Prostate gland (tissue), 2 donors: Measurements from ENCODE around the gene GPATCH2. TPM values are rescaled to one million over a fixed set of nuclear protein-coding genes. Genes with fewer than 3 reads are reported as not detected.

ENCODE experiments used
- DNase-seq: peaks from one replicate; pipeline ENCODE4 v3.0.0-alpha.2; 2019; ENCODE audit warnings: low spot score
- H3K27ac ChIP-seq, 2 donors: fragments of 200-600 bp; sonication (generic); 2 replicates each; pipeline ENCODE4 v1.5.1; 2017 to 2019
- H3K27me3 ChIP-seq: fragments of 200-600 bp; sonication (generic); replicated peaks from 2 replicates; pipeline ENCODE4 v1.5.1; 2019; ENCODE audit not compliant: insufficient read depth
- H3K36me3 ChIP-seq, 2 donors: fragments of 200-600 bp; sonication (generic); 1 replicate in 1 of 2; 2 replicates in 1 of 2; pipeline versions ENCODE4 v1.5.1 to v1.8.1; 2017 to 2019
- H3K4me1 ChIP-seq: fragments of 200-600 bp; sonication (generic); replicated peaks from 2 replicates; pipeline ENCODE4 v1.5.1; 2019
- H3K4me3 ChIP-seq, 2 donors: fragments of 200-600 bp; sonication (generic); 2 replicates each; pipeline ENCODE4 v1.5.1; 2017 to 2019
- H3K9me3 ChIP-seq: fragments of 200-600 bp; sonication (generic); 2 replicates; pipeline ENCODE4 v1.5.1; 2017
- POLR2A ChIP-seq: fragments of 450-650 bp; IDR thresholded peaks from one replicate; pipeline ENCODE4 v1.6.1; 2016; ENCODE audit warnings: antibody characterized with exemption, mild to moderate bottlenecking
- POLR2AphosphoS5 ChIP-seq: sonication (generic); formaldehyde crosslinking; IDR thresholded peaks from one replicate; pipeline ENCODE4 v1.6.1; 2017; ENCODE audit warnings: antibody characterized with exemption
- WGBS: methylation state at CpG from one replicate; pipeline ENCODE4 v1.1.5; 2018; 5-methylcytosine and 5-hydroxymethylcytosine counted together
- intact Hi-C: fragments of 100-400 bp; cut with DNase I; formaldehyde crosslinking; loops from one replicate; pipeline ENCODE4 v1.14.2; 2022
- total RNA-seq, 2 donors: library from RNA; depleted of rRNA; stranded (reverse); fragments of >200 nt; gene quantifications; one replicate each; pipeline ENCODE4 v1.1.0, GENCODE V29; 2016
- TF ChIP-seq, protein P1 (sequence below), 4 experiments: fragments of 200-600 bp in 2 of 4; fragments of 450-650 bp in 2 of 4; sonication (generic) in 2 of 4; IDR thresholded peaks; 1 replicate in 3 of 4; 2 replicates in 1 of 4; pipeline ENCODE4 v1.5.1; 2016 to 2019; ENCODE audit warnings: antibody characterized with exemption in 4 of 4, mild to moderate bottlenecking in 2 of 4, moderate library complexity in 2 of 4

The GPATCH2 gene
- total RNA-seq, 2 donors from 2014 or later, result 15.1 to 16.8 TPM

DNA sequence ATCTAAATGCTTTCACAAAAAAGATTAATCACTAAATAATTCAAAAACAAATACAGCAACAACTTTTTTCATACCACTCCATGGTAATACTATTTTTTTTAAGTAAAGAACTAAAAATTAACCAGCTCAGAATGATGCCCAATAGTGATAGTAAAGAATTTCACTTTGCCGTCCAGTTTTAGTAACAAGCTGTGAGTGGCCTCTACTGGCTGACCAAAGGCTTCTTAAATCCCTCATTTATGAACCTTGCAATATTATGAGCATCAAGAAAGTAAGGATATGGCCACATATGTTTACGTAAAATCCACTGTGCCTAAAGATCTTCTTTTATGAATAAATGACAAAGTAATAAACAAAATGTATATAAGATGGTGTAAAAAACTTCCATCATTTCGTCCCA lies 108.6 kb downstream of the GPATCH2 start:
- intact Hi-C loops, result no loop called here
- TF ChIP-seq POLR2AphosphoS5 (no peak), POLR2A (no peak)
- TF ChIP-seq, protein P1, sequence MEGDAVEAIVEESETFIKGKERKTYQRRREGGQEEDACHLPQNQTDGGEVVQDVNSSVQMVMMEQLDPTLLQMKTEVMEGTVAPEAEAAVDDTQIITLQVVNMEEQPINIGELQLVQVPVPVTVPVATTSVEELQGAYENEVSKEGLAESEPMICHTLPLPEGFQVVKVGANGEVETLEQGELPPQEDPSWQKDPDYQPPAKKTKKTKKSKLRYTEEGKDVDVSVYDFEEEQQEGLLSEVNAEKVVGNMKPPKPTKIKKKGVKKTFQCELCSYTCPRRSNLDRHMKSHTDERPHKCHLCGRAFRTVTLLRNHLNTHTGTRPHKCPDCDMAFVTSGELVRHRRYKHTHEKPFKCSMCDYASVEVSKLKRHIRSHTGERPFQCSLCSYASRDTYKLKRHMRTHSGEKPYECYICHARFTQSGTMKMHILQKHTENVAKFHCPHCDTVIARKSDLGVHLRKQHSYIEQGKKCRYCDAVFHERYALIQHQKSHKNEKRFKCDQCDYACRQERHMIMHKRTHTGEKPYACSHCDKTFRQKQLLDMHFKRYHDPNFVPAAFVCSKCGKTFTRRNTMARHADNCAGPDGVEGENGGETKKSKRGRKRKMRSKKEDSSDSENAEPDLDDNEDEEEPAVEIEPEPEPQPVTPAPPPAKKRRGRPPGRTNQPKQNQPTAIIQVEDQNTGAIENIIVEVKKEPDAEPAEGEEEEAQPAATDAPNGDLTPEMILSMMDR (IDR thresholded peaks at IDR 0.05), result no peak
- H3K9me3 ChIP-seq, result no peaks in the 10 kb centered on the region

DNA sequence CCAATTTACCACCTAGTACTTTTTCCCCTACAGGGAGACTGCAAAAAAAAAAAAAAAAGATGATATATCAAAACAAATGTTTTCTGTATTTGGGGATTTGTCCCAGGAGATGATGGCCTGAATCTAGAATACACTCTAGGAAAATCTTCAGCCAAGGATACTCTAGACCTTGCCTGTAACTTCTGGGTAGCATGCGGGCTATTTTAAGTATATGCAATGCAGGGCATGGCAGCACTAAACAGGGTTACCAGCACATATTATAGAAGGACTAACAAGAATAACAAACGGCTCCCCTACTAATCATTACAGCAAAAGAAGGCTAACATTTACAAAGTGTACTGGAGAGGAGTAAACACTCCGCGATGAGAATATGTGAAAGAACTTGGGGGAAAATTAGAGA lies 109.6 kb downstream of the GPATCH2 start:
- no peak for TF ChIP-seq POLR2AphosphoS5
- TF ChIP-seq POLR2A, result no peak
- TF ChIP-seq, protein P1 (IDR thresholded peaks at IDR 0.05), result no peak
- Histone ChIP-seq H3K4me3 (no peak overlapping the region), H3K36me3 (no peaks in the 10 kb centered on the region), H3K27me3 (no peaks in the 10 kb centered on the region), H3K27ac (no peak overlapping the region), H3K4me1 (no peaks in the 10 kb centered on the region), H3K9me3 (no peaks in the 10 kb centered on the region)
- intact Hi-C loops, result no loop called here
- DNase-seq, result no peak
- WGBS, result 55% methylated on average over 4 of the region's 4 CpGs

More for the DNA sequence above, 108.6 kb downstream of the GPATCH2 start:
- no peak overlapping the region for H3K4me3 ChIP-seq
- no peaks in the 10 kb centered on the region for H3K4me1 ChIP-seq
- 88% methylated on average over 3 of the region's 3 CpGs for WGBS
- DNase-seq, result no peak
- H3K36me3 ChIP-seq, result no peaks in the 10 kb centered on the region
- H3K27ac ChIP-seq, result no peak overlapping the region
- H3K27me3 ChIP-seq, result no peaks in the 10 kb centered on the region

DNA sequence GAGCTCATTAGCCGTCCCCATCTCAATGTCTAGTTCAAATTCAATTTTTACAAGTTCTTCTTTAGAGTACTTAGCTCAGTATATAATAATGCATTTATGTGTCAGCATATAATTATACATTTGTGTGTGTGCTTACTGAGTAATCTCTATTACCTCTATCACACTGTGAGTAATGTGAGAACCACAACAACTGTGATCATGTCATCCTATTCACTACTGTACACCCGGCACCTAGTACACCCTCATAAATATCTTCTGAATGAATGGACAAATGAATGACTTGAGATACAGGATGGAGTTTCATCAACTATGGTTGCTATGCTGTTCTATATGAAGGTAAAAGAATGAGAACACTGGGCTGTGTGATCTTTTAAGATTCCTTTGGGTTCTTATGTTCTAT lies 124.0 kb downstream of the GPATCH2 start:
- no peak for DNase-seq
- Histone ChIP-seq H3K4me3 (no peak overlapping the region), H3K27ac (no peak overlapping the region), H3K27me3 (no peaks in the 10 kb centered on the region), H3K9me3 (no peaks in the 10 kb centered on the region), H3K4me1 (no peaks in the 10 kb centered on the region), H3K36me3 (no peaks in the 10 kb centered on the region)
- 86% methylated on average over 2 of the region's 2 CpGs for WGBS
- TF ChIP-seq POLR2A (no peak), POLR2AphosphoS5 (no peak)
- TF ChIP-seq, protein P1 (IDR thresholded peaks at IDR 0.05), result no peak
- intact Hi-C loops, result no loop called here

DNA sequence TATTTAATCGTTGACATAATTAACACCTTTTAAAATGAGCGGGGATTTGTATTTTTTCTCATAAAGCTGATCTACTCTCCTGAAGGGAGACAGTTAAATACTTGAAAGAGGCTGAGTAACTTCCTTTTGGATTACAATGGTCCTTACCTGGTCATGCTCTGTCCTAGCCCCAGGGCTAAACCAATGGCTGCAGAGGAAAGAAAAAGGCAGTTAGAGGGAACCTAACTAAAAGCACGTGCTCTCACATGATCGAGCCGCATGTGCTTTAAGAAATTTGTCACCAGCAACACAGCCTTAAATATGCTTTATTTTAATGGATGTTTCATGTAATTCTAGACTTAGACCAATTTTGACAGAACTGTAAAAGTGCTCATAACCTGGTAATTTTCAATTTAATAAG lies 132.7 kb downstream of the GPATCH2 start:
- H3K4me1 ChIP-seq, result no peaks in the 10 kb centered on the region
- H3K36me3 ChIP-seq, result no peaks in the 10 kb centered on the region
- no peak for TF ChIP-seq POLR2A
- TF ChIP-seq POLR2AphosphoS5, result no peak
- TF ChIP-seq, protein P1 (IDR thresholded peaks at IDR 0.05), result no peak
- no peak overlapping the region for H3K27ac ChIP-seq
- H3K27me3 ChIP-seq, result no peaks in the 10 kb centered on the region
- DNase-seq, result no peak
- H3K9me3 ChIP-seq, result no peaks in the 10 kb centered on the region
- H3K4me3 ChIP-seq, result no peak overlapping the region
- intact Hi-C loops, result no loop called here
- WGBS, result 79% methylated on average over 5 of the region's 5 CpGs

DNA sequence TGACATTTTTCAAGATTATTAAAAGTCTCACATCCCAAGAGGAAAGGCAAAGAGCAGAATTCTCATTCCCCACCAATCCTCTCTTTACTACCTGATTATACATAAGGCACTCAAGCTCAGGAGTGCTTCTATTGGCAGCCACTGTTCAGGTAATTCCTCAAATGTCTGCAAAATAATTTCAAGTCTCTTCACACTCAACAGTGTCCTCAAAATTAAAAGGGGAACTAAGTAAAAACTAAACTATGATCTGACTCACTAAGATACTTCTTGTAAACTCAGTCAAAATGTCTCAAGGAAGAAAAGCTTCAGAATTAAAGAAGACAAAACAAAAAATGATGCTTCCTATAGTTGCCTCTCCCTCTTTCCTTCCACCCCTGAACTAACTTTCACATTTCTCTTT lies 135.6 kb downstream of the GPATCH2 start:
- no peak overlapping the region for H3K27ac ChIP-seq
- no peaks in the 10 kb centered on the region for H3K4me1 ChIP-seq
- DNase-seq, result no peak
- intact Hi-C loops, result no loop called here
- TF ChIP-seq POLR2AphosphoS5 (no peak), POLR2A (no peak)
- TF ChIP-seq, protein P1 (IDR thresholded peaks at IDR 0.05), result no peak
- no peaks in the 10 kb centered on the region for H3K27me3 ChIP-seq
- H3K36me3 ChIP-seq, result no peaks in the 10 kb centered on the region
- H3K4me3 ChIP-seq, result no peak overlapping the region
- no peaks in the 10 kb centered on the region for H3K9me3 ChIP-seq
